ENCODE measurements around the gene LHFPL2. TPM values are rescaled to one million over a fixed set of nuclear protein-coding genes. Genes with fewer than 3 reads are reported as not detected.

Gene LHFPL2
- total RNA-seq, 1 experiment from 2014 or later, result 4.8 TPM

DNA sequence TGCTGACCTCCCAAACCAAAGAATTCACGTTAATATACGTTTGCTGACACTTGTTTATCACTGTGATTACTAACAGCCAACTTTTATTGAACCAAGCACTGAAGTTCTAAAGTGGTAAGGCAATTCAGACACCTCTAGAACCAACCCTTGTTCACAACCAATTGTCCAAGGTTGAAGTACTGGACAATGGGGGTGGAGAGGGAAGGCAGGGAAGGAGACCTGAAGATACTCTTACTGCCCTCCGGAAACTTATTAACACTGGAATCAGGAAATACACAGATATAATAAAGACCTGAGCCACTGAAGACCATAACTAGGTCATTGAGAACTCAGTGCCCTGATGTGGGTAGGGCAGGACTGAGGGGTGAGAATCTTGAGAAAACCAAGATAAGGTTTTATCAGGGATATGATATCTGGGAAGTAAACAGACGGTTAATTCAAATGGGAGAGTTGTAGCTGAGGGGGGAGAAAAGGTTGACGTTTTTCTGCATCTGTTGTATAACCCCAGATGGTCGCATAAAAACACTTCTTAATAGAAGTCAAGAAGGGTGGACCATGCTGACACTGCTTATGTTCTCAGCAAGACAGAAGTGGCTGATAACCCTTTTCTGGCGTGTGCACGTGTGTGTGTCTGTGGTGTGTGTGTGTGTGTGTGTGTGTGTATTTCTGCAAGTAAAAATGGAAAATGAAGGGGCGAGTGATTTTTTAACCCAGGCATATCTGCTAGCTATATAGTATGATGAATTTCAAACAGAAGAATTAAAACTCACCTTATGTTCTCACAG lies 125.9 kb downstream of the LHFPL2 start:
- Histone ChIP-seq H3K4me1 (ENCODE audit: low read length) (no peaks in the 10 kb centered on the region), H4K20me1 (ENCODE audit: insufficient read depth, low read depth, low read length) (no peaks in the 10 kb centered on the region), H3K4me3 (ENCODE audit: low read length) (no peak overlapping the region), H2AFZ (ENCODE audit: low read length) (no peak overlapping the region), H3K79me2 (ENCODE audit: low read length) (no peaks in the 10 kb centered on the region), H3K9me3 (ENCODE audit: low read length) (no peaks in the 10 kb centered on the region), H3K36me3 (ENCODE audit: insufficient read depth, low read length) (no peaks in the 10 kb centered on the region), H3K27me3 (ENCODE audit: low read length) (no peaks in the 10 kb centered on the region), H3K9me2 (replicated peaks; ENCODE audit: insufficient read depth, low read length) (no peaks in the 10 kb centered on the region), H3K9ac (ENCODE audit: low read length) (no peak overlapping the region), H3K4me2 (ENCODE audit: low read depth, low read length, poor library complexity, severe bottlenecking) (no peak overlapping the region), H3K27ac (ENCODE audit: low read length) (no peak overlapping the region)
- DNase-seq, result no peak

DNA sequence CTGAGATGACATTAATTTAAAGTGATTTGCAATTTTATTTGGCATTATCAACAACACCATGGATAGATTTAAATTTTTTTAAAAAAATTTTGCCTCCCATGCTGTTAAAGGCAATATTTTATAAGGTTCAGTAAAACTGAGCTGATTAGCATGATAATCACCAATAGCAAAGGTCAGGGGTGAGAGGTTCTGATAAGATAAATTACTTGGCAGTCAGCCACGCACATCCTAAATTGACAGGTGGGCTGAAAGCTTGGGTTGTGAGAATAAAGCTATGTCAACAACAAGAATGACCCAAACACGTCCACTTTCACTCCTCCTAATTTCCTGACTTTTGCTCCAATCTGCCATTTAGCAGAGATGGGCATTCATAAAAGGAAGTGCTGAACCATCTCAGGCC lies 127.1 kb downstream of the LHFPL2 start:
- Histone ChIP-seq H3K9ac (ENCODE audit: low read length) (no peak overlapping the region), H3K79me2 (ENCODE audit: low read length) (no peaks in the 10 kb centered on the region), H3K27me3 (ENCODE audit: low read length) (no peaks in the 10 kb centered on the region), H2AFZ (ENCODE audit: low read length) (no peak overlapping the region), H3K9me3 (ENCODE audit: low read length) (no peaks in the 10 kb centered on the region), H4K20me1 (ENCODE audit: insufficient read depth, low read depth, low read length) (no peaks in the 10 kb centered on the region), H3K27ac (ENCODE audit: low read length) (no peak overlapping the region), H3K4me3 (ENCODE audit: low read length) (no peak overlapping the region), H3K9me2 (replicated peaks; ENCODE audit: insufficient read depth, low read length) (no peaks in the 10 kb centered on the region), H3K4me1 (ENCODE audit: low read length) (no peaks in the 10 kb centered on the region), H3K36me3 (ENCODE audit: insufficient read depth, low read length) (no peaks in the 10 kb centered on the region), H3K4me2 (ENCODE audit: low read depth, low read length, poor library complexity, severe bottlenecking) (no peak overlapping the region)
- DNase-seq, result no peak

DNA sequence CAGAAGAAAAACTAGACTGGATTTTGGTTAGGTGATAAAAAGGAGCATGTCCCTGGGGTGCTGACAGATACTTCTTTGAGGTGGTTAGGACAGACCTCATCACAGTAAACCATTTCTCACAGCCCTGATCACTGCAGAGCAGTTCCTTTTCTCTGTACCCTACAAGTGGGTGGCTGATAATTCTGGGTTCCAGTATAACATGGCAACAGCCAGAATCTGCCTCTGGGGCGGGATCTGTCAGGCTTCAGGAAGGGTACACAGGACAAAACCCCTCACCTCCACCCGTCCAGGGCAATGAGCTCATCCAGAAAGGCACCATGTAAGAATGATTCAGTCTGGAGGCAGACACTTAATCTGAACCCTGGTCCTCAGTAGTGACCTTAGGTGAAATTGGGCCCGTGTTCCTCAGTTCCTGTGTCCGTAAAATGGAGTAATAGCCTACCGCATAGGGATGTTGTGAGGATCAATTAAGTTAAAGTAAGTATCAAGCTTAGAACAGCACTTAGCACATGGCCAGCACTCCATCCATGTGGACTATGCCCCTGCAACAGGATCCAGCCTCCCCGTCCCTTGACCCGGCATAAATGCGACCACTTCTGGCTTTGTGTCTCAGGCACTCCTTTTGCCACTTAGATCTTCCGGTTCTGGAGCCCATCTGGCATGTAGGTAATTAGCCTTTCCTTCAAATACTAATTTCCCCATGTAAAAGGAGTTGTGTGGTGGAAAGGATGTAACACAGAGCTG lies 129.2 kb downstream of the LHFPL2 start:
- no peak overlapping the region for H3K27ac ChIP-seq (ENCODE audit: low read length)
- no peak overlapping the region for H3K4me2 ChIP-seq (ENCODE audit: low read depth, low read length, poor library complexity, severe bottlenecking)
- no peaks in the 10 kb centered on the region for H3K9me3 ChIP-seq (ENCODE audit: low read length)
- H3K4me1 ChIP-seq (ENCODE audit: low read length), result peaks cover 14% of the 10 kb centered on the region
- H3K79me2 ChIP-seq (ENCODE audit: low read length), result no peaks in the 10 kb centered on the region
- no peaks in the 10 kb centered on the region for H3K36me3 ChIP-seq (ENCODE audit: insufficient read depth, low read length)
- DNase-seq, result no peak
- no peak overlapping the region for H3K4me3 ChIP-seq (ENCODE audit: low read length)
- no peaks in the 10 kb centered on the region for H4K20me1 ChIP-seq (ENCODE audit: insufficient read depth, low read depth, low read length)
- H3K9ac ChIP-seq (ENCODE audit: low read length), result no peak overlapping the region
- H3K9me2 ChIP-seq (replicated peaks; ENCODE audit: insufficient read depth, low read length), result no peaks in the 10 kb centered on the region
- no peaks in the 10 kb centered on the region for H3K27me3 ChIP-seq (ENCODE audit: low read length)
- H2AFZ ChIP-seq (ENCODE audit: low read length), result no peak overlapping the region

DNA sequence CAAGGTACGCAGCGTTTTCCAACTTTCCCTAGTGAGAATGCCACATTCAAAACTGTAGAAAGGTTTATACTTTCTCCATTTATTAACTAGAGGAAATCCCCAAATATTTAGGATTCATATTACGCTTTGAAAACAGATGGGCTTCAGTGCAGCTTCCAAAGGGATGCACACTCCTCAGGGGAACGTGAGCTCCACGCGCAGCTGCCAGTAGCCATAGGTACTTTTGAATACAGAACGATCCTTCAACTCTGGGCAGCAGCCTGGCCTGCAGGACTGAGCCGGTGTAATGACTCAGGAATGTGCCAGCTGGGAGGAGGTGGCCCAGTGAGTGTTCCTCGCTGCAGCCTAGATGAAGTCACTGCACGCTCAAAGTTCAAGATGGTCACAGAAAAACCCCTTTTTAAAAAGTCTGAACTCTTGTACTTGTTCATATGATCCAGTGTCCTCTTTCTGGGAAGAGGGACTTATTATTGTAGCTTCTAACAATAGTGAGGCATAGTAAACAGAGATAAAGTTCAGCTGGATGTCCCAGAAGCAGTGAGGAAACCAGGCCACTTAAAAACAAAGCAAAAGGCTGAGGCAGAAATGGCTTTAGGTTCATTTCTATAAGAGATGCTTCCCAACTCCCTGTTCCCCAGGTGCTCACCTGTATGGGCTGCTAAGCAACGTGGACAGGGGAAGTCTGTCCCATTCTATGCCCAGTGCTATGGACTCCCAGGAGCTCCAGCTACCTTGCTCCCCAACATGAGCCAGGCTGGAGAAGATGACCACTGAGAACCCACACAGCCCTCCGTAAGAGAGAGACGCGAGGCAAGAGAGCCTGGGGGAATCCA lies 130.0 kb downstream of the LHFPL2 start:
- H3K9ac ChIP-seq (ENCODE audit: low read length), result no peak overlapping the region
- no peaks in the 10 kb centered on the region for H3K9me3 ChIP-seq (ENCODE audit: low read length)
- no peaks in the 10 kb centered on the region for H4K20me1 ChIP-seq (ENCODE audit: insufficient read depth, low read depth, low read length)
- H3K9me2 ChIP-seq (replicated peaks; ENCODE audit: insufficient read depth, low read length), result no peaks in the 10 kb centered on the region
- DNase-seq, result no peak
- H3K27me3 ChIP-seq (ENCODE audit: low read length), result no peaks in the 10 kb centered on the region
- no peak overlapping the region for H3K4me3 ChIP-seq (ENCODE audit: low read length)
- H3K4me2 ChIP-seq (ENCODE audit: low read depth, low read length, poor library complexity, severe bottlenecking), result no peak overlapping the region
- no peaks in the 10 kb centered on the region; the same call in 1 of the 2 replicates for H3K36me3 ChIP-seq (ENCODE audit: insufficient read depth, low read length)
- H3K4me1 ChIP-seq (ENCODE audit: low read length), result peaks cover 19% of the 10 kb centered on the region
- H2AFZ ChIP-seq (ENCODE audit: low read length), result no peak overlapping the region
- no peak overlapping the region for H3K27ac ChIP-seq (ENCODE audit: low read length)
- no peaks in the 10 kb centered on the region for H3K79me2 ChIP-seq (ENCODE audit: low read length)

DNA sequence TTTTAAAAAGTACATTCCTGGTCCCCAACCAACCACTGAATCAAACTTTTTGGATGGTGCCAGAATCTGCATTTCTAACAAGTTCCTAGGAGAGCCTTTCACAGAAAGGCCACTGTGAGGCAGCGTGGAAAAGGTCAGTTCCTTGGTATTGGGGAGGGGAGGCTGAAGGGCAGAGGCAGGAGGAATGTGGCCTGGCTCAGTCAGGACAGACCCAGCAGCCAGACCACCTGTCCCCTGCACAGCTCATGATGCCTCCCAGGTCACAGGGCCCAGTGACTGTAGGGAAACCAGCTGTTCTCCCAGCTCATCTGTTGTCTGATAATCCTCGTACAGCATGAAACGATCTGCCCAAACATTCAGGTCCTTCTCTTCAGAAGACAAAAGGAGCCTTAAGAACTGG lies 132.9 kb downstream of the LHFPL2 start:
- no peak overlapping the region for H3K27ac ChIP-seq (ENCODE audit: low read length)
- H3K4me3 ChIP-seq (ENCODE audit: low read length), result no peak overlapping the region
- no peak overlapping the region for H3K9ac ChIP-seq (ENCODE audit: low read length)
- H3K79me2 ChIP-seq (ENCODE audit: low read length), result no peaks in the 10 kb centered on the region
- no peaks in the 10 kb centered on the region; the same call in 1 of the 2 replicates for H3K36me3 ChIP-seq (ENCODE audit: insufficient read depth, low read length)
- peaks cover 47% of the 10 kb centered on the region for H3K4me1 ChIP-seq (ENCODE audit: low read length)
- no peaks in the 10 kb centered on the region for H3K27me3 ChIP-seq (ENCODE audit: low read length)
- no peaks in the 10 kb centered on the region for H4K20me1 ChIP-seq (ENCODE audit: insufficient read depth, low read depth, low read length)
- H2AFZ ChIP-seq (ENCODE audit: low read length), result no peak overlapping the region
- H3K4me2 ChIP-seq (ENCODE audit: low read depth, low read length, poor library complexity, severe bottlenecking), result no peak overlapping the region
- no peaks in the 10 kb centered on the region for H3K9me2 ChIP-seq (replicated peaks; ENCODE audit: insufficient read depth, low read length)
- no peak for DNase-seq
- H3K9me3 ChIP-seq (ENCODE audit: low read length), result no peaks in the 10 kb centered on the region

DNA sequence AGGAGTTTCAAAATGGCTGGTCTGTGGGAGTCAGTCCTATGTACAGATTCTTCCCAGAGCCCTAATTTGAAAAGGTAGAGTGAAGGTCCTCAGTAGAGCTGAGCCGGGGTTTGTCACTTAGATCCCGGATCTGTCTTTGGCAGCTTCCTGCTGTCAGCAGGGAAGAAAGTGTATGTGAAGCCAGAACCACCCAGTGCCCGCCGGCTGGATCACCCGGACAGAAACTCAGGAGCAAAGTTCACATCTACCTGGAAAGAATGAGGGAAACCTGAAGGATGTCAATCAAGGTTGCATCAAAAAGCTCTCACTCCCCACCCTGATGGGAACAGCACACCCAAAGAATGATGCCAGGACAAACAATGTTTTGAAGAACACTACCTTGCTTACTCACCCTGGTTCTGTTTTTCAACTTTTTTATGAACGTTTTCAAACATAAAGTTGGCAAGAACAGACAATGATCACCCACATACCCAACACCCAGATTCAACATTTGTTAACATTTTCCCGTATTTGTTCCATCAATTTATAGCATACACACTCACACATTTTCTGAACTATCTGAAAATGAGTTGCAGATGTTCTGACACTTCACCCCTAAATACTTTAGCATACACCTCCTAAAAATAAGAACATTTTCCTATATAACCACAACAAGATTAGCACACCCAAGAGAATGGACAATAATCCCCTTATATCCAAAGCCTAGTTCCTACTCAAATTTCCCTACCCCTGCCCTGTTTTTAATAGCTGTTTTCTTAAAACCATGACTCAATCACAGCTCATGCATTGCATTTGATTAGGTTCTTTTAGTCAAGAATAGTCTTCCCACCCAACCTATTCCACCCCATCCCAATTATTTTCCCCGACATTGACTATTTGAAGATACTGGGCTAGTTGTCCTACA lies 133.9 kb downstream of the LHFPL2 start:
- no peak overlapping the region for H2AFZ ChIP-seq (ENCODE audit: low read length)
- H3K4me2 ChIP-seq (ENCODE audit: low read depth, low read length, poor library complexity, severe bottlenecking), result peak overlapping the region; percentile 34
- H3K9me2 ChIP-seq (replicated peaks; ENCODE audit: insufficient read depth, low read length), result no peaks in the 10 kb centered on the region
- no peak overlapping the region for H3K27ac ChIP-seq (ENCODE audit: low read length)
- H3K36me3 ChIP-seq (ENCODE audit: insufficient read depth, low read length), result no peaks in the 10 kb centered on the region; the same call in 1 of the 2 replicates
- H3K9me3 ChIP-seq (ENCODE audit: low read length), result no peaks in the 10 kb centered on the region
- H4K20me1 ChIP-seq (ENCODE audit: insufficient read depth, low read depth, low read length), result no peaks in the 10 kb centered on the region
- H3K4me1 ChIP-seq (ENCODE audit: low read length), result peaks cover 57% of the 10 kb centered on the region
- H3K9ac ChIP-seq (ENCODE audit: low read length), result no peak overlapping the region
- DNase-seq, result no peak
- no peaks in the 10 kb centered on the region for H3K27me3 ChIP-seq (ENCODE audit: low read length)
- H3K79me2 ChIP-seq (ENCODE audit: low read length), result no peaks in the 10 kb centered on the region
- no peak overlapping the region for H3K4me3 ChIP-seq (ENCODE audit: low read length)

DNA sequence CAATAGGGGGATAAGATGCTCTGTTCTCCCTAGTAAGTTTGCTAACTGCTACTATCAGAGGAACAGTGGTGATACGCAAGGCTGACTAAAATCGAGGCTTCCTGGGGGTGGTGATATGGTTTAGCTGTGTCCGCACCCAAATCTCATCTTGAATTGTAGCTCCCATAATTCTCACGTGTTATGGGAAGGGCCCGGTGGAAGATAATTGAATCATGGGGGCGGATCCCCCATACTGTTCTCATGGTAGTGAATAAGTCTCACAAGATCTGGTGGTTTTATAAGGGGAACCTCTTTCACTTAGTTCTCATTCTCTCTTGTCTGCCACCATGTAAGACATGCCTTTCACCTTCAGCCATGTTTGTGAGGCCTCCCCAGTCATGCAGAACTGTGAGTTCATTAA lies 135.1 kb downstream of the LHFPL2 start:
- Histone ChIP-seq H3K9me2 (replicated peaks; ENCODE audit: insufficient read depth, low read length) (no peaks in the 10 kb centered on the region), H3K9me3 (ENCODE audit: low read length) (no peaks in the 10 kb centered on the region), H3K79me2 (ENCODE audit: low read length) (no peaks in the 10 kb centered on the region), H3K4me2 (ENCODE audit: low read depth, low read length, poor library complexity, severe bottlenecking) (no peak overlapping the region), H2AFZ (ENCODE audit: low read length) (no peak overlapping the region), H3K9ac (ENCODE audit: low read length) (no peak overlapping the region), H3K27me3 (ENCODE audit: low read length) (no peaks in the 10 kb centered on the region), H4K20me1 (ENCODE audit: insufficient read depth, low read depth, low read length) (no peaks in the 10 kb centered on the region), H3K36me3 (ENCODE audit: insufficient read depth, low read length) (peaks cover 1% of the 10 kb centered on the region; the same call in 1 of the 2 replicates), H3K4me3 (ENCODE audit: low read length) (no peak overlapping the region), H3K4me1 (ENCODE audit: low read length) (peaks cover 70% of the 10 kb centered on the region), H3K27ac (ENCODE audit: low read length) (peak overlapping the region; percentile 87)
- DNase-seq, result no peak
